Mesenchymal stem cell (in vitro differentiated cells and primary cell): ENCODE data around the gene MRPL52.
A peak's percentile ranks its signal among the peaks of the same experiment; 100 is the strongest.

Experiments
- DNase-seq: peaks from one replicate; pipeline ENCODE4 v3.0.0-alpha.2; 2013
- H2AFZ ChIP-seq: one replicate; pipeline ENCODE4 v1.6.1; 2013; ENCODE audit warnings: low read depth, mild to moderate bottlenecking, control low read depth, inconsistent platforms, low read length, moderate library complexity
- H2AK5ac ChIP-seq: 2 replicates; pipeline ENCODE4 v1.6.1; 2013; ENCODE audit warnings: low read length, moderate library complexity, mild to moderate bottlenecking, inconsistent platforms; ENCODE audit not compliant: severe bottlenecking
- H2BK120ac ChIP-seq: one replicate; pipeline ENCODE4 v1.6.1; 2013; ENCODE audit warnings: low read depth, mild to moderate bottlenecking, inconsistent platforms, low read length, moderate library complexity
- H2BK12ac ChIP-seq, 2 experiments: one replicate each; pipeline ENCODE4 v1.6.1; 2013; ENCODE audit warnings: inconsistent platforms in 2 of 2, low read length in 2 of 2, mild to moderate bottlenecking in 2 of 2, moderate library complexity in 2 of 2, control low read depth in 1 of 2
- H2BK15ac ChIP-seq: one replicate; pipeline ENCODE4 v1.6.1; 2013; ENCODE audit warnings: mild to moderate bottlenecking, low read depth, inconsistent platforms; ENCODE audit not compliant: poor library complexity, severe bottlenecking
- H2BK5ac ChIP-seq: 2 replicates; pipeline ENCODE4 v1.6.1; 2013; ENCODE audit warnings: low read depth, mild to moderate bottlenecking, low read length, control low read depth, inconsistent platforms; ENCODE audit not compliant: poor library complexity, severe bottlenecking
- H3K14ac ChIP-seq, 2 experiments: one replicate each; pipeline ENCODE4 v1.6.1; 2013; ENCODE audit warnings: inconsistent platforms in 2 of 2, low read length in 2 of 2, control low read depth in 1 of 2, mild to moderate bottlenecking in 1 of 2, moderate library complexity in 1 of 2
- H3K18ac ChIP-seq, 2 experiments: one replicate each; pipeline ENCODE4 v1.6.1; 2013; ENCODE audit warnings: inconsistent platforms in 2 of 2, low read length in 2 of 2, control low read depth in 1 of 2, low read depth in 1 of 2, mild to moderate bottlenecking in 1 of 2
- H3K23ac ChIP-seq, 2 experiments: one replicate each; pipeline ENCODE4 v1.6.1; 2013; ENCODE audit warnings: inconsistent platforms in 2 of 2, low read length in 2 of 2, mild to moderate bottlenecking in 2 of 2, moderate library complexity in 2 of 2, control low read depth in 1 of 2
- H3K27ac ChIP-seq: 2 replicates; pipeline ENCODE4 v1.5.1; 2013; ENCODE audit warnings: mild to moderate bottlenecking, moderate library complexity, low read length, control low read depth, inconsistent platforms; ENCODE audit not compliant: poor library complexity, severe bottlenecking
- H3K27me3 ChIP-seq, 2 experiments: 2 replicates each; pipeline versions ENCODE4 v1.6.1 to v1.7.0; 2013; ENCODE audit warnings: low read length in 2 of 2, mild to moderate bottlenecking in 2 of 2, moderate library complexity in 2 of 2, control low read depth in 1 of 2, inconsistent platforms in 1 of 2; ENCODE audit not compliant: control insufficient read depth in 1 of 2, insufficient read depth in 1 of 2
- H3K36me3 ChIP-seq, 2 experiments: 2 replicates each; pipeline versions ENCODE4 v1.6.1 to v1.7.0; 2013; ENCODE audit warnings: low read length in 2 of 2, control low read depth in 1 of 2, inconsistent platforms in 1 of 2, low read depth in 1 of 2, mild to moderate bottlenecking in 1 of 2; ENCODE audit not compliant: insufficient read depth in 2 of 2, control insufficient read depth in 1 of 2
- H3K4ac ChIP-seq, 2 experiments: one replicate each; pipeline ENCODE4 v1.6.1; 2013; ENCODE audit warnings: inconsistent platforms in 2 of 2, low read length in 2 of 2, mild to moderate bottlenecking in 2 of 2, moderate library complexity in 2 of 2, control low read depth in 1 of 2, low read depth in 1 of 2
- H3K4me1 ChIP-seq: 2 replicates; pipeline ENCODE4 v1.6.1; 2013; ENCODE audit warnings: low read depth, low read length, control low read depth; ENCODE audit not compliant: control insufficient read depth, insufficient read depth
- H3K4me2 ChIP-seq: 2 replicates; pipeline ENCODE4 v1.6.1; 2013; ENCODE audit warnings: low read length, mild to moderate bottlenecking, inconsistent platforms; ENCODE audit not compliant: poor library complexity, severe bottlenecking
- H3K4me3 ChIP-seq, 2 experiments: 2 replicates each; pipeline versions ENCODE4 v1.5.1 to v1.7.0; 2013; ENCODE audit warnings: low read length in 2 of 2, mild to moderate bottlenecking in 2 of 2, control low read depth in 1 of 2, low read depth in 1 of 2; ENCODE audit not compliant: insufficient read depth in 1 of 2
- H3K79me1 ChIP-seq: replicated peaks from 2 replicates; pipeline ENCODE4 v1.6.1; 2013; ENCODE audit warnings: mild to moderate bottlenecking, control low read depth, low read length, inconsistent platforms; ENCODE audit not compliant: poor library complexity, severe bottlenecking
- H3K9ac ChIP-seq: 2 replicates; pipeline ENCODE4 v1.7.0; 2013; ENCODE audit warnings: mild to moderate bottlenecking, low read length, moderate library complexity
- H3K9me3 ChIP-seq: 2 replicates; pipeline ENCODE4 v1.7.0; 2013; ENCODE audit warnings: mild to moderate bottlenecking, low read length; ENCODE audit not compliant: control insufficient read depth
- H4K8ac ChIP-seq: one replicate; pipeline ENCODE4 v1.6.1; 2013; ENCODE audit warnings: inconsistent platforms, mild to moderate bottlenecking, low read length, moderate library complexity
- H4K91ac ChIP-seq: one replicate; pipeline ENCODE4 v1.6.1; 2013; ENCODE audit warnings: mild to moderate bottlenecking, low read length, inconsistent platforms
- WGBS: methylation state at CpG from one replicate; pipeline ENCODE4 v1.1.7; 2013; ENCODE audit warnings: mixed read lengths; 5-methylcytosine and 5-hydroxymethylcytosine counted together

The MRPL52 gene

GRCh38 chr14:22845103-22845394, 15.4 kb downstream of the MRPL52 start:
- H3K27me3 ChIP-seq = no peaks in the 10 kb centered on the region
- no peak overlapping the region for H3K4me3 ChIP-seq
- H3K4me2 ChIP-seq = no peak overlapping the region
- H3K18ac ChIP-seq = no peak overlapping the region
- H3K9me3 ChIP-seq = no peaks in the 10 kb centered on the region
- H3K14ac ChIP-seq = no peak overlapping the region
- peak overlapping the region; percentile 100 for H3K9ac ChIP-seq
- no peak overlapping the region for H4K91ac ChIP-seq
- no peak overlapping the region for H2BK5ac ChIP-seq
- H3K4me1 ChIP-seq = peaks cover 43% of the 10 kb centered on the region
- H2BK120ac ChIP-seq = no peak overlapping the region
- no peak overlapping the region for H2BK15ac ChIP-seq
- H3K4ac ChIP-seq = no peak overlapping the region
- H4K8ac ChIP-seq = no peak overlapping the region
- no peak overlapping the region for H2AK5ac ChIP-seq
- H2BK12ac ChIP-seq = no peak overlapping the region
- no peak for DNase-seq
- H3K79me1 ChIP-seq = peaks cover 28% of the 10 kb centered on the region
- no peak overlapping the region for H2AFZ ChIP-seq
- peaks cover 72 to 76% of the 10 kb centered on the region in 2 experiments for H3K36me3 ChIP-seq
- H3K23ac ChIP-seq = no peak overlapping the region
- H3K27ac ChIP-seq = no peak overlapping the region
- 98% methylated on average over 8 of the region's 9 CpGs for whole genome bisulfite sequencing

DNA sequence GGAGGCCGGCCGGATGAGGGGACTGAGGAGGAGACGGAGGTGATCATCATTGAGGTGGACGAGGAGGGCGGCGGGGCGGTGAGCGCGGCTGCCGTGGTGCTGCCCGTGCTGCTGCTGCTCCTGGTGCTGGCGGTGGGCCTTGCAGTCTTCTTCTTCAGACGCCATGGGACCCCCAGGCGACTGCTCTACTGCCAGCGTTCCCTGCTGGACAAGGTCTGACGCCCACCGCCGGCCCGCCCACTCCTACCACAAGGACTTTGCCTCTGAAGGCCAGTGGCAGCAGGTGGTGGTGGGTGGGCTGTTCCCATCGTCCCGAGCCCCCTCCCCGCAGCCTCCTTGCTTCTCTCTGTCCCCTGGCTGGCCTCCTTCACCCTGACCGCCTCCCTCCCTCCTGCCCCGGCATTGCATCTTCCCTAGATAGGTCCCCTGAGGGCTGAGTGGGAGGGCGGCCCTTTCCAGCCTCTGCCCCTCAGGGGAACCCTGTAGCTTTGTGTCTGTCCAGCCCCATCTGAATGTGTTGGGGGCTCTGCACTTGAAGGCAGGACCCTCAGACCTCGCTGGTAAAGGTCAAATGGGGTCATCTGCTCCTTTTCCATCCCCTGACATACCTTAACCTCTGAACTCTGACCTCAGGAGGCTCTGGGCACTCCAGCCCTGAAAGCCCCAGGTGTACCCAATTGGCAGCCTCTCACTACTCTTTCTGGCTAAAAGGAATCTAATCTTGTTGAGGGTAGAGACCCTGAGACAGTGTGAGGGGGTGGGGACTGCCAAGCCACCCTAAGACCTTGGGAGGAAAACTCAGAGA, 16.3 kb downstream of the MRPL52 start:
- H2AK5ac ChIP-seq = no peak overlapping the region
- peaks cover 64 to 70% of the 10 kb centered on the region in 2 experiments for H3K36me3 ChIP-seq
- no peak overlapping the region for H3K27ac ChIP-seq
- no peak overlapping the region for H3K18ac ChIP-seq
- H3K9ac ChIP-seq = peak overlapping the region; percentile 100
- no peak overlapping the region for H4K8ac ChIP-seq
- H2BK5ac ChIP-seq = no peak overlapping the region
- no peak overlapping the region for H3K4ac ChIP-seq
- WGBS = 95% methylated on average over 22 of the region's 26 CpGs
- peaks cover 50% of the 10 kb centered on the region for H3K4me1 ChIP-seq
- H2BK15ac ChIP-seq = peak overlapping the region; percentile 12
- peak overlapping the region in 1 of 2 experiments; percentile 24 for H2BK12ac ChIP-seq
- DNase-seq = no peak
- no peaks in the 10 kb centered on the region for H3K27me3 ChIP-seq
- peaks cover 28% of the 10 kb centered on the region for H3K79me1 ChIP-seq
- no peak overlapping the region for H4K91ac ChIP-seq
- H3K14ac ChIP-seq = peak overlapping the region in 1 of 2 experiments; percentile 44
- H2BK120ac ChIP-seq = no peak overlapping the region
- H3K23ac ChIP-seq = no peak overlapping the region
- H3K4me3 ChIP-seq = peak overlapping the region in 1 of 2 experiments; percentile 21
- no peaks in the 10 kb centered on the region for H3K9me3 ChIP-seq
- H3K4me2 ChIP-seq = no peak overlapping the region
- no peak overlapping the region for H2AFZ ChIP-seq

DNA sequence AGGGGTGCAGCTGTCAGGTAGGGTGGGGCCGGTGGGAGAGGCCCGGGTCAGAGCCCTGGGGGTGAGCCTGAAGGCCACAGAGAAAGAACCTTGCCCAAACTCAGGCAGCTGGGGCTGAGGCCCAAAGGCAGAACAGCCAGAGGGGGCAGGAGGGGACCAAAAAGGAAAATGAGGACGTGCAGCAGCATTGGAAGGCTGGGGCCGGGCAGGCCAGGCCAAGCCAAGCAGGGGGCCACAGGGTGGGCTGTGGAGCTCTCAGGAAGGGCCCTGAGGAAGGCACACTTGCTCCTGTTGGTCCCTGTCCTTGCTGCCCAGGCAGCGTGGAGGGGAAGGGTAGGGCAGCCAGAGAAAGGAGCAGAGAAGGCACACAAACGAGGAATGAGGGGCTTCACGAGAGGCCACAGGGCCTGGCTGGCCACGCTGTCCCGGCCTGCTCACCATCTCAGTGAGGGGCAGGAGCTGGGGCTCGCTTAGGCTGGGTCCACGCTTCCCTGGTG, 17.2 kb downstream of the MRPL52 start:
- peak overlapping the region in 1 of 2 experiments; percentile 66 for H3K18ac ChIP-seq
- H3K4me3 ChIP-seq = peak overlapping the region in 1 of 2 experiments; percentile 21
- peak overlapping the region in 1 of 2 experiments; percentile 80 for H3K14ac ChIP-seq
- H3K4me2 ChIP-seq = no peak overlapping the region
- H2BK12ac ChIP-seq = peak overlapping the region; percentile 17 to 38
- peak overlapping the region; percentile 29 for H4K8ac ChIP-seq
- H3K4ac ChIP-seq = peak overlapping the region in 1 of 2 experiments; percentile 4
- no peak overlapping the region for H2BK5ac ChIP-seq
- H2BK120ac ChIP-seq = no peak overlapping the region
- WGBS = 90% methylated on average over 11 of the region's 11 CpGs
- peak overlapping the region; percentile 100 for H3K9ac ChIP-seq
- H3K27ac ChIP-seq = peak overlapping the region; percentile 21
- no peaks in the 10 kb centered on the region for H3K27me3 ChIP-seq
- peaks cover 56 to 62% of the 10 kb centered on the region in 2 experiments for H3K36me3 ChIP-seq
- no peak overlapping the region for H2AFZ ChIP-seq
- H3K9me3 ChIP-seq = no peaks in the 10 kb centered on the region
- H3K79me1 ChIP-seq = peaks cover 28% of the 10 kb centered on the region
- H4K91ac ChIP-seq = peak overlapping the region; percentile 80
- peak overlapping the region; percentile 44 for H2BK15ac ChIP-seq
- peaks cover 52% of the 10 kb centered on the region for H3K4me1 ChIP-seq
- no peak for DNase-seq
- peak overlapping the region; percentile 58 for H2AK5ac ChIP-seq
- H3K23ac ChIP-seq = peak overlapping the region in 1 of 2 experiments; percentile 97

DNA sequence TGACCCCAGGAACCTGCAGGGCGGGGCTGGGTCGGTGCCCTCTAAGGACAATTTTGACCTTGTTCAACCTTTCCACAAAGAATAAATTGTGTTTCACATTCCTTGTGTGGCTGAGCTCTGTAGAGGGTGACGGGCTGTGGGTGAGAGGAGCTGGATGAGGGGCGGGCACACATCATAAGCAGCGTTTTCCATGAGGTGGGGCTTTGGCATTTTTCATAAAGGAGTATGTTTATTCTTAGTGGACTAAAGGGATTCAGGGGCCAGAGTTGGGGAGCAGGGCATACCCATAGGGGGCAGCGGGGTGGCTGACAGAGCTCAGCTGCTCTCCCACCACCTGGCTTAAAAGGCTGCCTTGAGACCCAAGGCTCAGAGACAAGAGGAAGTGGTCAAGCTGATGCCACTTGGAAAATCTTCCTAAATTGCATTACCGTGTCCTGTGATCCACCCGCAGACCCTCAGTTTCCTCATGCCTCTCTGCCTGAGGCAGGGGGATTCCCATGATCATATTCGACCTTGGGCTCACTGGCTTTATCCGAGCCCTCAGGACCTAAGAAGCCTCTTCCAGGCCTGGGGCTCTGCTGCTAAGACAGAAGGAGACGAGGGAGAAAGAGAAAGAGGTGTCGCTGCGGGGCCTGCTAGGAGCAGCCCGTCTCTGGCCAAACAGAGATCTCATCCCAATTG, 18.1 kb downstream of the MRPL52 start:
- Histone ChIP-seq H2BK15ac (no peak overlapping the region), H2AFZ (no peak overlapping the region), H3K27me3 (no peaks in the 10 kb centered on the region), H3K79me1 (peaks cover 21% of the 10 kb centered on the region), H3K9me3 (no peaks in the 10 kb centered on the region), H3K23ac (no peak overlapping the region), H3K27ac (peak overlapping the region; percentile 78), H3K4ac (peak overlapping the region; percentile 1 to 3), H3K4me3 (peak overlapping the region in 1 of 2 experiments; percentile 55), H3K4me2 (no peak overlapping the region), H3K36me3 (peaks cover 46 to 52% of the 10 kb centered on the region in 2 experiments), H2BK120ac (no peak overlapping the region), H3K4me1 (peaks cover 50% of the 10 kb centered on the region), H3K14ac (no peak overlapping the region), H4K8ac (peak overlapping the region; percentile 2), H2BK12ac (peak overlapping the region in 1 of 2 experiments; percentile 9), H3K18ac (peak overlapping the region; percentile 16 to 80), H4K91ac (no peak overlapping the region), H2BK5ac (no peak overlapping the region), H3K9ac (peak overlapping the region; percentile 90), H2AK5ac (peak overlapping the region; percentile 5)
- peak; percentile 83 for DNase-seq
- 60% methylated on average over 10 of the region's 14 CpGs for WGBS
